ENCODE data around the gene SNX21. TPM values are rescaled to one million over a fixed set of nuclear protein-coding genes. Genes with fewer than 3 reads are reported as not detected.
A peak's percentile ranks its signal among the peaks of the same experiment; 100 is the strongest.

Gene SNX21
- total RNA-seq, 4 donors from 2014 or later, result 56.5 to 145 (median 63.2) TPM

- Histone ChIP-seq H3K9me3 (no peaks in the 10 kb centered on the region), H3K27me3 (no peaks in the 10 kb centered on the region), H3K36me3 (no peaks in the 10 kb centered on the region), H3K4me3 (no peak overlapping the region), H3K4me1 (no peaks in the 10 kb centered on the region), H3K27ac (peak overlapping the region; percentile 78 to 91)
- no peak for DNase-seq
- no peak for TF ChIP-seq CTCF (IDR thresholded peaks at IDR 0.05)
- intact Hi-C loops (cut with DNase I; ENCODE audit: low total_unique reads), result no loop called here
Observed at GRCh38 chr20:45818239-45818638, 15.4 kb upstream of the SNX21 start.

GRCh38 chr20:45819466-45819865 is 14.1 kb upstream of the SNX21 start:
- intact Hi-C loops (cut with DNase I; ENCODE audit: low total_unique reads), result no loop called here
- no peak for DNase-seq
- Histone ChIP-seq H3K9me3 (no peaks in the 10 kb centered on the region), H3K27me3 (no peaks in the 10 kb centered on the region), H3K4me1 (no peaks in the 10 kb centered on the region), H3K4me3 (no peak overlapping the region), H3K36me3 (no peaks in the 10 kb centered on the region), H3K27ac (no peak overlapping the region)
- no peak for TF ChIP-seq CTCF (IDR thresholded peaks at IDR 0.05)
- no peak for TF ChIP-seq POLR2A (IDR thresholded peaks at IDR 0.05)

- no peak for TF ChIP-seq POLR2A (IDR thresholded peaks at IDR 0.05)
- no peak for TF ChIP-seq CTCF (IDR thresholded peaks at IDR 0.05)
- Histone ChIP-seq H3K36me3 (no peaks in the 10 kb centered on the region), H3K27ac (no peak overlapping the region), H3K4me1 (peaks cover 0 to 5% of the 10 kb centered on the region in 2 donors), H3K9me3 (no peaks in the 10 kb centered on the region), H3K27me3 (no peaks in the 10 kb centered on the region), H3K4me3 (no peak overlapping the region)
- no peak for DNase-seq
- intact Hi-C loops (cut with DNase I; ENCODE audit: low total_unique reads), result no loop called here
Observed at GRCh38 chr20:45821947-45822346, 11.7 kb upstream of the SNX21 start.

GRCh38 chr20:45822857-45823256 is 10.7 kb upstream of the SNX21 start:
- intact Hi-C loops (cut with DNase I; ENCODE audit: low total_unique reads), result no loop called here
- Histone ChIP-seq H3K9me3 (no peaks in the 10 kb centered on the region), H3K36me3 (no peaks in the 10 kb centered on the region), H3K27ac (no peak overlapping the region), H3K4me3 (peak overlapping the region in 1 of 2 donors; percentile 0), H3K4me1 (peaks cover 0 to 5% of the 10 kb centered on the region in 2 donors), H3K27me3 (no peaks in the 10 kb centered on the region)
- no peak for TF ChIP-seq CTCF (IDR thresholded peaks at IDR 0.05)
- no peak for TF ChIP-seq POLR2A (IDR thresholded peaks at IDR 0.05)
- DNase-seq, result no peak

GRCh38 chr20:45823949-45824835 is 9.4 kb upstream of the SNX21 start:
- no peaks in the 10 kb centered on the region for H3K36me3 ChIP-seq
- peak in 1 of 2 donors; percentile 43 for DNase-seq
- H3K27ac ChIP-seq, result no peak overlapping the region
- no peaks in the 10 kb centered on the region for H3K9me3 ChIP-seq
- H3K27me3 ChIP-seq, result no peaks in the 10 kb centered on the region
- peak overlapping the region in 1 of 2 donors; percentile 3 for H3K4me3 ChIP-seq
- intact Hi-C loops (cut with DNase I; ENCODE audit: low total_unique reads), result no loop called here
- peaks cover 0 to 8% of the 10 kb centered on the region in 2 donors for H3K4me1 ChIP-seq
- TF ChIP-seq CTCF (IDR thresholded peaks at IDR 0.05) (peak in 3 of 4 experiments; percentile 41 to 50 (median 47)), POLR2A (IDR thresholded peaks at IDR 0.05) (no peak)

Measured in uterus (tissue), 4 donors.